AG04450 (cell line): Measurements from ENCODE around the gene ZNF790. TPM values are rescaled to one million over a fixed set of nuclear protein-coding genes. Genes with fewer than 3 reads are reported as not detected.

Experiments used
- CTCF ChIA-PET: fragments of 300-600, 350-600 bp; formaldehyde crosslinking; extraction: SDS; loops from one replicate; lab custom pipeline; 2022; ENCODE audit warnings: antibody characterized with exemption, inconsistent platforms; lab: Charles Lee
- POLR2A ChIA-PET: fragments of 350-600 bp; formaldehyde crosslinking; extraction: SDS; loops from one replicate; lab custom pipeline; 2021; ENCODE audit warnings: antibody characterized with exemption, inconsistent platforms; lab: Yijun Ruan, JAX
- DNase-seq: peaks from one replicate; pipeline ENCODE4 v3.0.0-alpha.2; 2011; ENCODE audit warnings: low read depth, low spot score
- H3K27ac ChIP-seq: one replicate; pipeline ENCODE4 v1.5.1; 2012; ENCODE audit warnings: low read depth, low read length, control low read depth
- H3K27me3 ChIP-seq: one replicate; pipeline ENCODE4 v1.6.0; 2012; ENCODE audit warnings: low read length; ENCODE audit not compliant: control insufficient read depth, insufficient read depth
- H3K4me3 ChIP-seq: 2 replicates; pipeline ENCODE4 v1.5.1; 2011; ENCODE audit warnings: mild to moderate bottlenecking, low read depth, low read length, control low read depth
- H3K9me3 ChIP-seq: 2 replicates; pipeline ENCODE4 v1.5.1; 2012; ENCODE audit warnings: low read length; ENCODE audit not compliant: control insufficient read depth, insufficient read depth
- CTCF ChIP-seq: IDR thresholded peaks from 2 replicates; pipeline ENCODE4 v1.5.1; 2011; ENCODE audit warnings: low read depth, low read length, control low read depth, inconsistent platforms
- polyA plus RNA-seq: library from polyadenylated mRNA; depleted of rRNA; stranded (reverse); fragments of >200 nt; gene quantifications from 2 replicates; pipeline ENCODE4 v1.2.3, GENCODE V29; 2011

Gene ZNF790
- polyA plus RNA-seq, 1 experiment, result 4.1 TPM

GRCh38 chr19:36850559-36851442 lies 12.6 kb upstream of the ZNF790 start, which contains the start of gene ZNF345:
Gene ZNF345, plus strand, starts transcription at chr19:36850876. Its CDS starts 25,955 bp downstream, at chr19:36876831.
- POLR2A ChIA-PET, result interaction anchor here (0.6 to 1.6 kb wide), 5 partner anchors 13 to 384 kb away, joined by 3 to 29 read pairs (median 4); partner anchors contain the start of genes ZNF585A and ZNF790
- Histone ChIP-seq H3K9me3 (peaks cover 24% of the 10 kb centered on the region), H3K27me3 (no peaks in the 10 kb centered on the region), H3K4me3 (peak within 1 kb of the TSS; percentile 100), H3K27ac (peak within 1 kb of the TSS; percentile 65)
- CTCF ChIA-PET, result interaction anchor here (0.5 to 0.6 kb wide), 2 partner anchors 304 to 660 kb away, joined by 3 to 7 read pairs; no protein-coding TSS in a partner anchor
- TF ChIP-seq CTCF, result no peak
- DNase-seq, result peak; percentile 86

GRCh38 chr19:36849701-36850558 lies 11.7 kb upstream of the ZNF790 start:
- Histone ChIP-seq H3K27ac (peak overlapping the region; percentile 61), H3K27me3 (no peaks in the 10 kb centered on the region), H3K4me3 (peak overlapping the region; percentile 100), H3K9me3 (peaks cover 22% of the 10 kb centered on the region)
- ChIA-PET CTCF (interaction anchor here (0.5 kb wide), 1 partner anchor 305 kb away, joined by 3 read pairs; no protein-coding TSS in a partner anchor), POLR2A (interaction anchor here (0.5 to 1.6 kb wide), 10 partner anchors 9 to 848 kb away, joined by 3 to 29 read pairs (median 3); partner anchors contain the start of genes ZNF585A and ZNF790)
- peak; percentile 67 for DNase-seq
- no peak for TF ChIP-seq CTCF

- TF ChIP-seq CTCF, result no peak
- no peak for DNase-seq
- H3K9me3 ChIP-seq, result peaks cover 33% of the 10 kb centered on the region
- H3K27ac ChIP-seq, result no peak overlapping the region
- CTCF ChIA-PET, result interaction anchor here (0.7 kb wide), 1 partner anchor 249 kb away, joined by 8 read pairs; no protein-coding TSS in a partner anchor
- H3K27me3 ChIP-seq, result no peaks in the 10 kb centered on the region
- no peak overlapping the region for H3K4me3 ChIP-seq
- POLR2A ChIA-PET, result no interaction called here
Observed at GRCh38 chr19:36847968-36848367, 9.8 kb upstream of the ZNF790 start.

GRCh38 chr19:36838784-36839324 lies 667 bp upstream of the ZNF790 start:
- peak overlapping the region; percentile 80 for H3K27ac ChIP-seq
- H3K27me3 ChIP-seq, result no peaks in the 10 kb centered on the region
- ChIA-PET POLR2A (interaction anchor here (0.6 to 2.4 kb wide), 2 partner anchors 12 to 239 kb away, joined by 3 to 29 read pairs; partner anchors contain the start of gene ZNF345), CTCF (interaction anchor here (1.2 kb wide), 1 partner anchor 25 kb away, joined by 4 read pairs; no protein-coding TSS in a partner anchor)
- TF ChIP-seq CTCF, result no peak
- peaks cover 26% of the 10 kb centered on the region for H3K9me3 ChIP-seq
- no peak for DNase-seq
- H3K4me3 ChIP-seq, result peak overlapping the region; percentile 80
